ENCODE data around the gene RAPGEF6.
"Not testable (repeated sequence)": the region's sequence is repeated elsewhere in the genome, so short reads cannot be mapped to it uniquely, and the experiment has no call there.

RAPGEF6 gene

DNA sequence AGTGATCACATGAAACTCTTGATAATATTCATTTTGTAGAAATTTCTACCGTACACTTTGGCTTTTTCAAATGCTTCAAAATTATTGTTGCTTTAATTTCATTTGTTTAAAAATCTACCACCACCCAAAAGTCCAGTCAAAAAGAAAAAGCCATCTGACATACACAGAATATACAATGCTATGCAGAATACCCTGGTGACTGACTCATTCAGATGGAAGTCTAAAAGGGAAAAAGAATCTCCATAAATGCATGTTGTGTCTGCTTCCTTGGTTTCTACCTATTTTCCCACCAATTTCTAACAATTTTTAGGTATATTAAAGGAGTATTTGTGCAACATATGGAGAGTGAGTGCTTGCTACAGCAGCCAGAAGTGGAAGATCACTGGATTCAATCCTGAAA lies 9.3 kb upstream of the RAPGEF6 start:
- DNase-seq (ENCODE audit: low spot score): no peak

- no peak for DNase-seq (ENCODE audit: low spot score)
Measured at GRCh38 chr5:131641494-131641893, 6.5 kb upstream of the RAPGEF6 start.

DNA sequence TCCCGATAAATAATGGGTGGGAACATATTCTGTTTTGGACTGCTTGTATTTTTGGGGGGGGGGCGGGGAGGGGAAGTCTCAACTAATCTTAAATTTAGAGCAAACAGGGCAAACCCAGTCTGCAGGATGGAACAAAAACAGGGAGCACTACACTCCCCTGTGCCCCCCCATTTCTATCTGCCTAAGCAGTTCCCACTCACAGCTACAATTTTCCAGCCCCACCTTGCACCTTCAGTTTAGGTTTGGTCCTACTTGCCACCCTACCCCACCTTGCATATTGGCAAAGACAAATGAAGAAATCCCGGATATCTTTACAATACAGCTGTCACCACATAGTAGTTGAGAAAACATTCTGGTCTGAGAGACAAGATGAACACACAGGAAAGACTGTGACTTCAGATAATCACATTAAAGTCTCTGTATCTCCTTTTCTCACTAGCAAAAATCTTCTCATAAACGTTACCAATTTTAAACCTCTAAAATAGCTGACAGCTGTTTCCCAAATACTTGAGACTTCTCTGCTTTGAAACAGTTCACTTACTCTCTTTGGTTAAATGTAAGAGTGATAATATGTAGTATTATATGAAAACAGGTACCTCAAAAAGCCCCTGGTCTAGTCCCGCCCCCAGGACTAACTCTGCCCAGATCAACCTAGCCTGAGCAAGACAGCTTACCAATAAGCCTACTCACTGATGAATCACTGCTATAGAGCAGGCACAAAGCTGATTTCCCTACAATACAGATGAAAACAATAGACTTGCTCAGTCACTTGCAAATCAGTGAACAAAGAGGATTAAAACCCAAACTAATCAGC lies 5.2 kb upstream of the RAPGEF6 start:
- no peak for DNase-seq (ENCODE audit: low spot score)

- DNase-seq (ENCODE audit: low spot score): no peak
Measured at GRCh38 chr5:131639148-131639547, 4.1 kb upstream of the RAPGEF6 start.

- no peak for DNase-seq (ENCODE audit: low spot score)
Measured at GRCh38 chr5:131637694-131638093, 2.7 kb upstream of the RAPGEF6 start.

DNA sequence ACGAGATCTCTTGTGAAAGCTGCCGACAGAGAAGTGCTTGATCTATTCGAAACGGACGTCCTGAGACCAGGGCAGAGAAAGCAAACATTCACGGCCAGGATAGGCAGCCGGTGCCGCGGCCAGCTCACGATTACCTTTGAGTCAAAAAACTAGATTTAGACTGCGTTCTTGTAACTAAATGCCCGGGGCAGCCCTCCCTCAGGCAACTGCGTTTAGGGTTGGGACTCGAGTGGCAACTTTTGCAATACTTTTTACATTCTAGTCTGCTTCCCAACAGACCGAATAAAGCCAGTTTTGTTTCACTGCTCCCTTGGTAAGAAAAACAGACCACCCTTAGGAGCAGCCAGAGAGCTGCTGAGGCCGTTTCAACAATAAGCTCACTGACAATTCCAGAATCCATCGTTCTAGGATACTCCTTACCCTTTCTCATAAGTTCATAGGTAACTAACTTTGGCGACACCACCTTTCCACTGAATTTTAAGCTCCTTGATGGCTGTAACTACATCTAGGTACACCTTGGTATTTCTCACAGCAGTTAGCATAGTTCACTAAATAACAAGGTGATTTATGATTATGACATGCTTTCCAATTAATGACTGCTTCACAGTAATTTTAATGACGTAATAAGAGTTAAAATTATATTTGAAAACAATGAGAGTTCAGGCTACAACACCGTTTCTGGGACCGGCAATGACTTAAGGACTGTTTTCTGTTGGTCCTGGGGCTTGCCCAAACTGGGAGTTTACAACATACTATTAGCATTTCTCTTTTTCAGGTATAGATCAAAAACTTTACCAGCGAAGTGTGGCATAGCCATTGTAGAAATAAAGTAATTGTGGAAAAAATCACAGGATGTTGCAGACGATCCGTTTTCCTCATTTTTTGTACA lies 899 bp upstream of the RAPGEF6 start:
- DNase-seq (ENCODE audit: low spot score): no peak

- peak; percentile 62 for DNase-seq (ENCODE audit: low spot score)
Measured at GRCh38 chr5:131634666-131634995, 398 bp downstream of the RAPGEF6 start.

- DNase-seq (ENCODE audit: low spot score): no peak
Measured at GRCh38 chr5:131634238-131634637, 791 bp downstream of the RAPGEF6 start.

DNA sequence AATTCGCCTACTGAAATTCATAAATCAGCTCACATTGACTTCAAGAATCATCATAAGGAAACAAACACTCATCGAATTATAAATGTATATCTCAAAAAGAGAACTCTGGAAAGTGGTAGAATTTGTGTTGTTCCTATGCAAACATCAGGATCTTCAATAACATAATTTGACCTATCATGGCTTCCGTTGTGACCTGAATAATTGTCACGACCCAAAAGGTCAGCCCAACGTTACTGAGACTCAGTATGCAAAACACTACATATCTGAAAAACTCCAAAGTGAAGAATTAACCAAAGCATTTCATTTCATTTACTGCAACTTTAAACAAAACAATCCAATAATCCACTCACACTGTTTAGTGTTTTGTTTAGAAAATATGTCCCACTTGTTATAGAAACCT lies 1.2 kb downstream of the RAPGEF6 start:
- no peak for DNase-seq (ENCODE audit: low spot score)

DNA sequence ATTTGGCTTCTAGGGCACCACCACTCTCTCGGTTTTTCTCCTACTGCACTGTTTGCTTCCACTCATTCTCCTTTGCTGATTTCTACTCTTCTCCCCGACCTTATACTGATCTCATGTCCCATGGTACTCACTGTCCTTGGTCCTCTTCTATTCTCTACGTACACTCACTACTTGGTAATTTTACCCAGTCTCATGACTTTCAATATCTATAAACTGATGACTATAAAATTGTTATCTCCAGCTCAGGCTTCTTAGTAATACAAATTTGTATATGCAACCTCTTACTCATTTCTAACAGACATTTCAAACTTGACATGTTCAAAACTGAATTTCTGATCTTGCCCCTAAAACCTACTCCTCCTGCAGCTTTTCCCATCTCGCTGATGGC lies 4.1 kb downstream of the RAPGEF6 start:
- no peak for DNase-seq (ENCODE audit: low spot score)

DNA sequence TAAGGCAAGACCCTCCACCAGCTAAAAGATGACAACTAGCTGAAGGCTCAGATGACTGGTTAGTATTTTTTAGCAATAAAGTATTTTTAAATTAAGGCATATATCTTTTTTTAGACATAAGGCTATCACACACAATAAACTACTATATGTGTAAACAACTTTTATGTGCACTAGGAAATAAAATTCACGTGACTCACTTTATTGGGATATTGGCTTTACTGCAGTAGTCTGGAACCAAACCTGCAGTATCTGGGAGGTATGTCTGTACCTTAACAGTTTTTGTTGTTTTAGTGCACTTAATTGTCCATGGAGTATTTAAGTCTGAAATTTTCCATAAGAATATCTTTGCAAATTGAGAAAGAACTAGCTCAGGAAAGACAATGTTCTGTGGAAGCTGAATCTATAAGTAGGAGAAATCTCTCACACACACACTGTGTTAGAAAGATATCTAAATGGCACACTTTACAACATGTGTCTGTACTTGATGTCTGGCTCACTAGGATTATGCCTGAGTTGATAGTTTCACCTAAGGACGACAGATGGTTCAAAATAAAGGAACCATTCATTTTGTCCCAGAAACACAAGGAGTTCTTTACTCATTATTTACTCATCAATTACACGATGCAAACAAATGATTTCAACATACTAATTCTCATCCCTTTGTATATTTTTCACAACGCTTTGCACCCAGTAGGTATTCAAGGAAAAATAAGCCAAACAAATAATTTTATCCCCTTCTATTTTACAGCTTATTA lies 4.6 kb downstream of the RAPGEF6 start:
- no peak for DNase-seq (ENCODE audit: low spot score)

DNA sequence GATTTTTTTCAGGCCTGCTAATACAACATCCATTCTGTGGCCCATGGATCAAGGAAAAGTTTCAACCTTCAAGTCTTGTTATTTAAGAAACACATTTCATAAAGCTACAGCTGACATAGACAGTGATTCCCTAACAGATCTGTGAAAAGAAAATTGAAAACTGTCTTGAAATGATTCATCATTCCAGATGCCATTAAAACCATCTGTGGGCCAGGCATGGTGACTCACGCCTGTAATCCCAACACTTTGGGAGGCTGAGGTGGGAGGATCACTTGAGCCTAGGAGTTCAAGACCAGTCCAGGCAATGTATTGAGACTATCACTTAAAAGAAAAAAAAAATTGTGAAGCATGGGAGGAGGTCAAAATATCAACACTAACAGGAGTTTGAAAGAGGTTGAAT lies 6.0 kb downstream of the RAPGEF6 start:
- no peak for DNase-seq (ENCODE audit: low spot score)

GRCh38 chr5:131627207-131627865 lies 7.7 kb downstream of the RAPGEF6 start:
- no peak for DNase-seq (ENCODE audit: low spot score)

- DNase-seq (ENCODE audit: low spot score): no peak
Measured at GRCh38 chr5:131622633-131623032, 12.4 kb downstream of the RAPGEF6 start.

DNA sequence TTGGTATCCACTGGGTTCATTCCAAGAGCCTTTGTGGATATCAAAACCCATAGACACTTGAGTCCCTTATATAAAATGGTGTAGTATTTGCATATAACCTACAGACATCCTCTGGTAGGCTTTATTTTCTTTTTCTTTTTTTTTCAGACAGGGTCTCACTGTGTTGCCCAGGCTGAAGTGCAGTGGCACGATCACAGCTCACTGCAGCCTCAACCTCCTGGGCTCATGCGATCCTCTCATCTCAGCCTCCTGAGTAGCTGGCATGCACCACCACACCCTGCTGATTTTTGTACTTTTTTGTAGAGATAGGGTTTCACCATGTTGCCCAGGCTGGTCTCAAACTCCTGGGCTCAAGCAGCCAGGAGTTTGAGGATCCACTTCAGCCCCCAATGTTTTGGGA lies 13.9 kb downstream of the RAPGEF6 start:
- not testable (repeated sequence) for DNase-seq (ENCODE audit: low spot score)

DNA sequence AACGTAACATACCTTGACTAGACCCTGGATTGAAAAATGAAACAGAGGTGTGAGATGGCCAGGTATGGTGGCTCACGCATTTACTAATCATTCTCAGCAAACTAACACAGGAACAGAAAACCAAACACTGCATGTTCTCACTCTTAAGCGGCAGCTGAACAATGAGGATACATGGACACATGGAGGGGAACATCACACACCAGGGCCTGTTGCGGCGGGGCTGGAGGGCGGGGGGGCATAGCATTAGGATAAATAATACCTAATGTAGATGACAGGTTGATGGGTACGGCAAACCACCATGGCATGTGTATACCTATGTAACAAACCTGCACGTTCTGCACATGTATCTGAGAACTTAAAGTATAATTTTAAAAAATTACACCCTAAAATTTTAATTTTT lies 15.9 kb downstream of the RAPGEF6 start:
- no peak for DNase-seq (ENCODE audit: low spot score)

DNA sequence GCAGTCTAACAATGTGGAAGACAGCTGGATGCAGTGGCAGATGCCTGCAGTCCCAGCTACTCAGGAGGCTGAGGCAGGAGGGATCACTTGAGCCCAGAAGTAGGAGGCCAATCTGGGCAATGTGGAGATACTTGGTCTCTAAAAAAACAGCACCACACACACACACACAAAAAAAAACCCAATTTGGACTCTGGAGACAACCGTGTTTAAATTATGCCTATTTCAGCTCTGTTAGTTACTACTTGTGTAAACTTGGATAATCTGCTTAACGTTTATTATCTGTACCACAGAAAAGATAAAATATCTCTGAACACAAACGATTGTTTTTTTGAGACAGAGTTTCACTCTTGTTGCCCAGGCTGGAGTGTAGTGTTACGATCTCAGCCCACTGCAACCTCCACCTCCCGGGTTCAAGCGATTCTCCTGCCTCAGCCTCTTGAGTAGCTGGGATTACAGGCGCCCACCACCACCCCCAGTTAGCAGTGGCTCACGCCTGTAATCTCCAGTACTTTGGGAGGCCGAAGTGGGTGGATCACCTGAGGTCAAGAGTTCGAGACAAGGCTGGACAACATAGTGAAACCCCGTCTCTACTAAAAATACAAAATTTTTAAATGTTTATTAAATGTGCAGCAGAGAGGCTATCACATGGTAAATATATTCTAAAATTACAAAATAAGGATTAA lies 17.7 kb downstream of the RAPGEF6 start:
- no peak for DNase-seq (ENCODE audit: low spot score)

DNA sequence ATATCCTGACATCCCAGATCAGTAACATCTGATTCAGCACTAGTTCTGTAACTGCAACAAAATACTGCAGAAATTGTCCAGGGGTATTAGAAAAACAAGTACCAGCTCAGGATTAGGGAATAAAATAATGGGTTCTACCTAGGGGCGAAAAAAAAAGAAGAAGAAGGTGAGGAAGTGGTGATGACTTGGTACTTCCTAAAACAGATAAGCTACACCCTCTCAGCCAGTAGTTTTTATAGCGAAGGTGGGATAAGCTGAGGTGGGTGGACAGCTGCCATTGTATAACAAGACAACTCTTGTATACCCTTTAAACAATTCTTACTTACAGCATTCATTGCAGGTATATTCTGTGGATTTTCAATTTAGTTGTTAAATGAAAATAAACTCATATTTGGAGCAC lies 19.1 kb downstream of the RAPGEF6 start:
- DNase-seq (ENCODE audit: low spot score): no peak

DNA sequence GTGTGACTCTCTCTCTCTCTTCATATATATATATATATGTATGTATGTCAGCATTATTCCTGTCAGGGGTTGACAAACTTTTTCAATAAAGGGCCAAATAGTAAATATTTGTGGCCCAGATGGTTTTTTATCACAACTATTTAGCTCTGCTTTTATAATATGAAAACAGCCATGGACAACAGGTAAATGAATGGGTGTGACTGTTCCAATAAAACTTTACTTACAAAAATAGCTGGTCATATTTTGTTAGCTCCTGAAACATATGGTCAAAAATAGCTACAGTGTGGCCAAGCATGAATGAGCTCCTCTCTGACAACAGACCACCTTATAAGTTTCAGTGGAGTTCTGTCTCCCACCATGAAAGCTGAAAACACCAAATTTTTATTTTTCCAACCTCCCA lies 21.6 kb downstream of the RAPGEF6 start:
- DNase-seq (ENCODE audit: low spot score): no peak

DNA sequence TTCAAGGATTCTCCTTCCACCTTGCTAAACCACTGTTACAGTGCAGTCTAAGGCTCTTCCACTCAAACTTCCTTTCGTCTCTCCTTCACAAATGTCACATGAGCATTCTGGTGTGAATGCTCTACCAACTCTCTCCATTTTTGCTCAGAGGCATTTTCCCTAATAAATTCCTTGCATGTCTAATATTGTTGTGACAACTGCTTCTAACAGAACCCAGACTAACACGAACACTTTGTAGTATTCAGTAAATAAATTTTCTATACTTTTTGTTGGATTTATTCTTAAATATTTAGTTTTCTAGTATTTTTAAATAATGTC lies 24.0 kb downstream of the RAPGEF6 start:
- DNase-seq (ENCODE audit: low spot score): no peak

DNA sequence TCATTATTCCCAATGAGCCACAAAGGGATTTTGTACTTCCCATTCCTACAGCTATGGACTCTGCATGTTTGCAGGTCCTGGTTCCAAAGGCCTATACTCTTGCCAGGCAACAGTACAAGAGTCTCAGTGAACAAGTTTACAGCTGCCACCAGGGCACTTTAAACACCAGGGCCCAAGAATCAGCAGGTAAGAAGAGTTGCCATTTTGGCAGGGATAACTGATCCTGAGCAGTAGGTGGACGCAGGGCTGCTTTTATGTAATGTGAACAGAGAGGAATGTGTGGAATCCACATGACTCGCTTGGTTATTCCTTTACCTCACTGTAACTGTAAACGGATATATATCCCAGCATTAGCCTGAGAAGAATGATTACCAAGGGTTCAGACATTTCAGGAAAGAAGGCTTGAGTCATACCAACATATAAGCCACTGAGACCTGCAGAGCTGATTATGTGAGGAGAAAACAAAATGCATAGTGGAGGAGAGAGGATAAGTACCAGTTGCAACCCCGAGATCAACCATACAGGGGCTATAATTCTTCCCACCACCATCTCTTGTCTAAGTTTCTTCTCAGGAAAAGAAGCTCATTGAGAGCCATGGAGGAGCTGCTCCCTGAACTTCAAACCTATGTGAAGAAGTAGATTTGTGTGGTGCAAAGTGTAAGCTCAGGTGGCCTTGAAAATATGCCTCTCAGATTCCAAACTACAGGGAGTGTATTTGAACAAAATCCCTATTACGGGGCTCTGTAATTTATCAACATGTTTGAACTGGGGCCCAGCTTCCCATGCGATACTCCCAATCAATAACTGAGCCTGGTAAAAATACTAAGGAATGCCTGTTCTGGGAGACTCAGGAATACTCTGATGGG lies 24.6 kb downstream of the RAPGEF6 start:
- no peak for DNase-seq (ENCODE audit: low spot score)
